HepG2 (cell line): Measurements from ENCODE around the gene PEMT. TPM values are rescaled to one million over a fixed set of nuclear protein-coding genes. Genes with fewer than 3 reads are reported as not detected.
A peak's percentile ranks its signal among the peaks of the same experiment; 100 is the strongest.

ENCODE experiments used
- CREM ChIP-seq, 2 experiments: sonication (generic) in 1 of 2; formaldehyde crosslinking in 1 of 2; IDR thresholded peaks; 2 replicates each; pipeline versions ENCODE4 v1.4.0 to v1.6.1; 2016 to 2020; ENCODE audit warnings: antibody characterized with exemption in 1 of 2, mild to moderate bottlenecking in 1 of 2, missing genetic modification reagents in 1 of 2
- EED ChIP-seq: sonication (generic); formaldehyde crosslinking; IDR thresholded peaks from 2 replicates; pipeline ENCODE4 v1.5.0; 2020; ENCODE audit warnings: mild to moderate bottlenecking, missing genetic modification reagents
- FOXP1 ChIP-seq, 2 experiments: fragments of 450-650 bp in 1 of 2; IDR thresholded peaks; 2 replicates each; pipeline ENCODE4 v1.6.1; 2017 to 2018; ENCODE audit warnings: antibody characterized with exemption in 1 of 2
- JUND ChIP-seq: sonication (generic); formaldehyde crosslinking; IDR thresholded peaks from 2 replicates; pipeline ENCODE4 v1.8.0; 2022; ENCODE audit warnings: mild to moderate bottlenecking, missing genetic modification reagents
- MYC ChIP-seq: sonication (generic); formaldehyde crosslinking; IDR thresholded peaks from 2 replicates; pipeline ENCODE4 v1.9.0; 2021; ENCODE audit warnings: missing genetic modification reagents, borderline replicate concordance
- REST ChIP-seq, 2 experiments: IDR thresholded peaks; 2 replicates each; pipeline ENCODE4 v1.6.1; 2011 to 2012; ENCODE audit warnings: low read length in 2 of 2, borderline replicate concordance in 1 of 2, low read depth in 1 of 2, mild to moderate bottlenecking in 1 of 2, moderate library complexity in 1 of 2
- SAFB2 ChIP-seq: sonication (generic); formaldehyde crosslinking; IDR thresholded peaks from 2 replicates; pipeline ENCODE4 v1.5.1; 2020; ENCODE audit warnings: missing genetic modification reagents, low read depth, mild to moderate bottlenecking, borderline replicate concordance
- ZEB1 ChIP-seq: IDR thresholded peaks from 2 replicates; pipeline ENCODE4 v1.6.1; 2012; ENCODE audit warnings: mild to moderate bottlenecking, low read depth, inconsistent platforms; ENCODE audit not compliant: insufficient replicate concordance
- ZNF260 ChIP-seq: sonication (generic); formaldehyde crosslinking; IDR thresholded peaks from 2 replicates; pipeline ENCODE4 v1.4.0; 2020; ENCODE audit warnings: missing genetic modification reagents, low read depth, mild to moderate bottlenecking, borderline replicate concordance
- ZNF460 ChIP-seq: sonication (generic); formaldehyde crosslinking; IDR thresholded peaks from 2 replicates; pipeline ENCODE4 v1.5.1; 2020; ENCODE audit warnings: missing genetic modification reagents, mild to moderate bottlenecking, borderline replicate concordance
- ZNF850 ChIP-seq: sonication (generic); formaldehyde crosslinking; conservative IDR thresholded peaks from 2 replicates; pipeline ENCODE4 v1.9.0; 2021; ENCODE audit warnings: mild to moderate bottlenecking, missing genetic modification reagents
- polyA plus RNA-seq, 8 experiments: library from polyadenylated mRNA; depleted of rRNA in 3 of 8; stranded (reverse) in 7 of 8; unstranded in 1 of 8; fragments of >200 nt; fragmentation: Illumina TruSeq in 4 of 8; extraction: Trizol in 4 of 8; gene quantifications; 2 replicates each; pipeline versions ENCODE4 v1.2.1 to v1.2.3, GENCODE V29; 2011 to 2016; ENCODE audit warnings: low read depth in 4 of 8, missing spikeins in 1 of 8, mixed read lengths in 1 of 8; ENCODE audit not compliant: insufficient read depth in 1 of 8
- total RNA-seq, 5 experiments: library from RNA; depleted of rRNA; stranded (reverse); fragments of >200 nt; fragmentation: Illumina TruSeq; extraction: Trizol; gene quantifications; 2 replicates each; pipeline ENCODE4 v1.2.3, GENCODE V29; 2016; ENCODE audit warnings: low read depth in 1 of 5
- TF ChIP-seq, protein P1 (sequence below): sonication (generic); formaldehyde crosslinking; IDR thresholded peaks from 2 replicates; pipeline ENCODE4 v1.5.0; 2020; ENCODE audit warnings: mild to moderate bottlenecking, missing genetic modification reagents, borderline replicate concordance
- TF ChIP-seq, protein P2 (sequence below): sonication (generic); formaldehyde crosslinking; IDR thresholded peaks from 2 replicates; pipeline ENCODE4 v1.4.0; 2020; ENCODE audit warnings: mild to moderate bottlenecking, missing genetic modification reagents, borderline replicate concordance

Gene PEMT
- total and polyA plus RNA-seq, 2 of the 13 experiments (the other 11 are each of a cell fraction or from before 2014, with no cell fraction given) = 31.7 to 43.6 TPM

GRCh38 chr17:17570798-17571716 is 20.5 kb downstream of the PEMT start (continued):
- TF ChIP-seq, protein P1, sequence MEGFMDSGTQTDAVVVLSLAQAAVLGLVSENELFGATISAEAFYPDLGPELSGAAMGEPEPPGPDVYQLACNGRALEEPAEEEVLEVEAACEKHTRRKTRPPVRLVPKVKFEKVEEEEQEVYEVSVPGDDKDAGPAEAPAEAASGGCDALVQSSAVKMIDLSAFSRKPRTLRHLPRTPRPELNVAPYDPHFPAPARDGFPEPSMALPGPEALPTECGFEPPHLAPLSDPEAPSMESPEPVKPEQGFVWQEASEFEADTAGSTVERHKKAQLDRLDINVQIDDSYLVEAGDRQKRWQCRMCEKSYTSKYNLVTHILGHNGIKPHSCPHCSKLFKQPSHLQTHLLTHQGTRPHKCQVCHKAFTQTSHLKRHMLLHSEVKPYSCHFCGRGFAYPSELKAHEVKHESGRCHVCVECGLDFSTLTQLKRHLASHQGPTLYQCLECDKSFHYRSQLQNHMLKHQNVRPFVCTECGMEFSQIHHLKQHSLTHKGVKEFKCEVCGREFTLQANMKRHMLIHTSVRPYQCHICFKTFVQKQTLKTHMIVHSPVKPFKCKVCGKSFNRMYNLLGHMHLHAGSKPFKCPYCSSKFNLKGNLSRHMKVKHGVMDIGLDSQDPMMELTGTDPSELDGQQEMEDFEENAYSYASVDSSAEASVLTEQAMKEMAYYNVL (CRISPR knock-in tag) = no peak
- TF ChIP-seq ZNF260 (no peak), MYC (CRISPR knock-in tag) (no peak), SAFB2 (CRISPR knock-in tag) (no peak), FOXP1 (IDR thresholded peaks at IDR 0.05) (no peak), FOXP1 (CRISPR knock-in tag; IDR thresholded peaks at IDR 0.05) (peak; percentile 80), EED (CRISPR knock-in tag) (no peak), CREM (IDR thresholded peaks at IDR 0.05) (no peak; the same call in 1 of the 2 replicates), CREM (CRISPR knock-in tag; IDR thresholded peaks at IDR 0.05) (no peak), ZNF460 (CRISPR knock-in tag) (no peak), ZNF850 (no peak), REST (IDR thresholded peaks at IDR 0.05; ENCODE audit: borderline replicate concordance in 1 of 2, low read depth in 1 of 2, low read length in 2 of 2) (no peak), ZEB1 (peak; percentile 49), JUND (CRISPR knock-in tag) (no peak)
- TF ChIP-seq, protein P2, sequence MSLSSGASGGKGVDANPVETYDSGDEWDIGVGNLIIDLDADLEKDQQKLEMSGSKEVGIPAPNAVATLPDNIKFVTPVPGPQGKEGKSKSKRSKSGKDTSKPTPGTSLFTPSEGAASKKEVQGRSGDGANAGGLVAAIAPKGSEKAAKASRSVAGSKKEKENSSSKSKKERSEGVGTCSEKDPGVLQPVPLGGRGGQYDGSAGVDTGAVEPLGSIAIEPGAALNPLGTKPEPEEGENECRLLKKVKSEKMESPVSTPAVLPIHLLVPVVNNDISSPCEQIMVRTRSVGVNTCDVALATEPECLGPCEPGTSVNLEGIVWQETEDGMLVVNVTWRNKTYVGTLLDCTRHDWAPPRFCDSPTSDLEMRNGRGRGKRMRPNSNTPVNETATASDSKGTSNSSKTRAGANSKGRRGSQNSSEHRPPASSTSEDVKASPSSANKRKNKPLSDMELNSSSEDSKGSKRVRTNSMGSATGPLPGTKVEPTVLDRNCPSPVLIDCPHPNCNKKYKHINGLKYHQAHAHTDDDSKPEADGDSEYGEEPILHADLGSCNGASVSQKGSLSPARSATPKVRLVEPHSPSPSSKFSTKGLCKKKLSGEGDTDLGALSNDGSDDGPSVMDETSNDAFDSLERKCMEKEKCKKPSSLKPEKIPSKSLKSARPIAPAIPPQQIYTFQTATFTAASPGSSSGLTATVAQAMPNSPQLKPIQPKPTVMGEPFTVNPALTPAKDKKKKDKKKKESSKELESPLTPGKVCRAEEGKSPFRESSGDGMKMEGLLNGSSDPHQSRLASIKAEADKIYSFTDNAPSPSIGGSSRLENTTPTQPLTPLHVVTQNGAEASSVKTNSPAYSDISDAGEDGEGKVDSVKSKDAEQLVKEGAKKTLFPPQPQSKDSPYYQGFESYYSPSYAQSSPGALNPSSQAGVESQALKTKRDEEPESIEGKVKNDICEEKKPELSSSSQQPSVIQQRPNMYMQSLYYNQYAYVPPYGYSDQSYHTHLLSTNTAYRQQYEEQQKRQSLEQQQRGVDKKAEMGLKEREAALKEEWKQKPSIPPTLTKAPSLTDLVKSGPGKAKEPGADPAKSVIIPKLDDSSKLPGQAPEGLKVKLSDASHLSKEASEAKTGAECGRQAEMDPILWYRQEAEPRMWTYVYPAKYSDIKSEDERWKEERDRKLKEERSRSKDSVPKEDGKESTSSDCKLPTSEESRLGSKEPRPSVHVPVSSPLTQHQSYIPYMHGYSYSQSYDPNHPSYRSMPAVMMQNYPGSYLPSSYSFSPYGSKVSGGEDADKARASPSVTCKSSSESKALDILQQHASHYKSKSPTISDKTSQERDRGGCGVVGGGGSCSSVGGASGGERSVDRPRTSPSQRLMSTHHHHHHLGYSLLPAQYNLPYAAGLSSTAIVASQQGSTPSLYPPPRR (CRISPR knock-in tag) = peak; percentile 67; the same call in 1 of the 2 replicates
